ENCODE results near the gene GID4.

- TF ChIP-seq CTCF (IDR thresholded peaks at IDR 0.05; ENCODE audit: low read depth, low read length, missing input control), result no peak
- no peak for TF ChIP-seq TAF1 (conservative IDR thresholded peaks at IDR 0.05)
- TF ChIP-seq NR2F2 (IDR thresholded peaks at IDR 0.05), result no peak
- TF ChIP-seq GABPA (IDR thresholded peaks at IDR 0.05 in 1 of 2, conservative IDR thresholded peaks at IDR 0.05 in 1 of 2), result no peak
- no peak for TF ChIP-seq REST (IDR thresholded peaks at IDR 0.05)
- TF ChIP-seq YY1 (IDR thresholded peaks at IDR 0.05), result no peak
- no peak for TF ChIP-seq SP1 (IDR thresholded peaks at IDR 0.05)
- TF ChIP-seq EGR1 (IDR thresholded peaks at IDR 0.05; ENCODE audit: low read depth in 2 of 2), result no peak
- TF ChIP-seq ZBTB33 (IDR thresholded peaks at IDR 0.05), result no peak
- no peak for TF ChIP-seq RXRA (IDR thresholded peaks at IDR 0.05)
- no peak for TF ChIP-seq RAD21 (IDR thresholded peaks at IDR 0.05)
- TF ChIP-seq ATF3 (IDR thresholded peaks at IDR 0.05), result no peak
Observed at GRCh38 chr17:18056214-18056613, 17.0 kb downstream of the GID4 start.
